Hepatocyte (in vitro differentiated cells): Measurements from ENCODE around the gene MAD1L1.

Source experiments
- CTCF ChIP-seq: fragments of 200-600 bp; sonication (generic); IDR thresholded peaks from 2 replicates; pipeline ENCODE4 v1.5.1; 2016; ENCODE audit warnings: antibody characterized with exemption, mild to moderate bottlenecking; ENCODE audit not compliant: poor library complexity
- EZH2 ChIP-seq: fragments of 200-600 bp; sonication (generic); IDR thresholded peaks from 2 replicates; pipeline ENCODE4 v1.6.1; 2016; ENCODE audit warnings: antibody characterized with exemption, mild to moderate bottlenecking, borderline replicate concordance

GRCh38 chr7:2112261-2113198 is 120.2 kb downstream of the MAD1L1 start:
- TF ChIP-seq CTCF (no peak), EZH2 (no peak)
